IPS-15b (cell line): ENCODE data around the gene IKZF3.
"Not testable (repeated sequence)": the region's sequence is repeated elsewhere in the genome, so short reads cannot be mapped to it uniquely, and the experiment has no call there.

Source experiments
- H3K27me3 ChIP-seq: one replicate; pipeline ENCODE4 v1.6.1; 2013; ENCODE audit warnings: low read length; ENCODE audit not compliant: control insufficient read depth, insufficient read depth
- H3K36me3 ChIP-seq: one replicate; pipeline ENCODE4 v1.6.1; 2013; ENCODE audit warnings: low read length; ENCODE audit not compliant: control insufficient read depth, insufficient read depth
- H3K4me1 ChIP-seq: one replicate; pipeline ENCODE4 v1.6.1; 2013; ENCODE audit warnings: mild to moderate bottlenecking, low read length; ENCODE audit not compliant: control insufficient read depth, insufficient read depth
- H3K4me3 ChIP-seq: one replicate; pipeline ENCODE4 v1.5.1; 2013; ENCODE audit warnings: low read depth, low read length
- H3K9ac ChIP-seq: one replicate; pipeline ENCODE4 v1.6.1; 2013; ENCODE audit warnings: low read depth, mild to moderate bottlenecking, low read length
- H3K9me3 ChIP-seq: one replicate; pipeline ENCODE4 v1.6.1; 2013; ENCODE audit warnings: mild to moderate bottlenecking, low read length; ENCODE audit not compliant: control insufficient read depth, insufficient read depth

IKZF3 gene

DNA sequence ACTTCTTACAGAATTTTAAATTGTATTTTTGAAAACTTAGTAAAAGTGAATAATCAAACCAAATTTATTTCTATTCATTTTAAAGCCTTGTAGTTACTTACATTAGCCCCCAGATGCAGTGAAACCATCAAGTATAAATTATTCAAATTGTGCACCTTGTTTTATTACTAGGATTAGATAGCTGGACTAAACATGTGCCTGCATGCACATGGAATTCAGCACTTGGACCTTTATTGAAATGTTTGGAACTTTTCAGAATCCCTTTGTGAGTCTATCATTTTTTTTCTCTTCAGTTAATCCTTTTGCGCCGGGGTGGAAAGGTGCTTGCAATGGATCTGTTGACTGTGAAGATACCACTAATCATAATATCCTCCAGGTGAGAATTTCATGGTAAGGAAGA is 8.6 kb upstream of the IKZF3 start:
- Histone ChIP-seq H3K36me3 (no peaks in the 10 kb centered on the region), H3K9me3 (no peaks in the 10 kb centered on the region), H3K27me3 (peaks cover 14% of the 10 kb centered on the region), H3K4me3 (no peak overlapping the region), H3K4me1 (no peaks in the 10 kb centered on the region), H3K9ac (no peak overlapping the region)

DNA sequence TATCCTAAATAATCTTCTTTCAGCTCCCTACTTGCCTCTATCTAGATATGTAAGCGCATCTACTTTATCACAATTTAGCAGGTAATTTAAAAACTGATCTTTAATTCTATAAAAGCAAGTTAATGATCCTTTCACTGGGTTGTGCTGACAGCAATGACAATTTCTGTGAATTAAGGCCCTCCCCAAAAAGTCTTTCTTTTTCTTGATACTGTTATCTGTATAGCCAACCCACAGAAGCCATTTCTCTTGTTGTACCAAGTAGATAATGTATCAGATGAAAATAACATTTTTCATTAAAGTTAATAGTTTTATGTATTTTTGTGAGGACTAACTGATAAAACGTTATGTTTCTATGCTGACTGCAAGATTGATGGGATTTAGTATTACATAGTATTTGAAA is 7.7 kb upstream of the IKZF3 start:
- Histone ChIP-seq H3K9ac (no peak overlapping the region), H3K4me3 (no peak overlapping the region), H3K36me3 (no peaks in the 10 kb centered on the region), H3K4me1 (no peaks in the 10 kb centered on the region), H3K27me3 (peaks cover 23% of the 10 kb centered on the region), H3K9me3 (no peaks in the 10 kb centered on the region)

DNA sequence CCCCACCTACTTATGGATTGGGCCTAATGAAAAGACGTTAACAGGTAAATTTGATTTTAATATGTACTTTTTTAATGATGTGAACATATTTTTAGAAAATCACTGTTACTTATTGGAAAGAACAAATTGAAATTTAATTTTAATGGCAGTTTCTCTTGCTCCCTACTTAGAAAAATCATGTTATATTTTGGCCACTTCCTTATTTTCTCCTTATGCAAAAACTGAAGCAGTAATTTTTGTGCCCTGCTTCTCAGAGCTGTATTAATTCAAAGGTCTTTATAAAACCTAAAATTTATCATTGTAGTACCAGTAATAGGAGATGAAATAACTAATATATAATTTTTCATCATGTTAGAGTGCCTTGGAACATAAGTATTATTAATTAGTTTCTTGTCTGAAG is 6.7 kb upstream of the IKZF3 start:
- no peaks in the 10 kb centered on the region for H3K4me1 ChIP-seq
- H3K27me3 ChIP-seq = peaks cover 33% of the 10 kb centered on the region
- no peaks in the 10 kb centered on the region for H3K36me3 ChIP-seq
- no peak overlapping the region for H3K9ac ChIP-seq
- no peak overlapping the region for H3K4me3 ChIP-seq
- no peaks in the 10 kb centered on the region for H3K9me3 ChIP-seq

DNA sequence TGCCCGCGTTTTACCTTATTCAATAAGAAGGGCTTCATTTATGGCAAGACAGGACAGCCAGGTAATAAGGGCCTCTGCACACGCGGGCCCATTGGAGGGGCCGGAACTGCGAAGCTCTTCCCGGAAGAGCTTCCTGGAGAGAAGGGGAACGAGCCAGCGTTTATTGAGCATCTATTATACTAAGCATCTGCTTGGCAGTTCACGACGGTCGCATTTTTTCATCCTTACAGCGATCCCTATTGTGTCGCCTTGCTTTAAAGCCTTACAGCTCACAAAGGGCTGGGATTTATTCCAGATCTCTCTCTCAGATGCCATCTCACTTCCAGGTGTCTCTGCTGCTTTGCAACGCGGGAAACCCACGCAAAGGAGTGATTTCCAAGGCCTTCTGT is 4.4 kb upstream of the IKZF3 start:
- no peaks in the 10 kb centered on the region for H3K36me3 ChIP-seq
- no peaks in the 10 kb centered on the region for H3K4me1 ChIP-seq
- H3K9me3 ChIP-seq = no peaks in the 10 kb centered on the region
- H3K27me3 ChIP-seq = peaks cover 54% of the 10 kb centered on the region
- H3K9ac ChIP-seq = no peak overlapping the region
- H3K4me3 ChIP-seq = no peak overlapping the region

DNA sequence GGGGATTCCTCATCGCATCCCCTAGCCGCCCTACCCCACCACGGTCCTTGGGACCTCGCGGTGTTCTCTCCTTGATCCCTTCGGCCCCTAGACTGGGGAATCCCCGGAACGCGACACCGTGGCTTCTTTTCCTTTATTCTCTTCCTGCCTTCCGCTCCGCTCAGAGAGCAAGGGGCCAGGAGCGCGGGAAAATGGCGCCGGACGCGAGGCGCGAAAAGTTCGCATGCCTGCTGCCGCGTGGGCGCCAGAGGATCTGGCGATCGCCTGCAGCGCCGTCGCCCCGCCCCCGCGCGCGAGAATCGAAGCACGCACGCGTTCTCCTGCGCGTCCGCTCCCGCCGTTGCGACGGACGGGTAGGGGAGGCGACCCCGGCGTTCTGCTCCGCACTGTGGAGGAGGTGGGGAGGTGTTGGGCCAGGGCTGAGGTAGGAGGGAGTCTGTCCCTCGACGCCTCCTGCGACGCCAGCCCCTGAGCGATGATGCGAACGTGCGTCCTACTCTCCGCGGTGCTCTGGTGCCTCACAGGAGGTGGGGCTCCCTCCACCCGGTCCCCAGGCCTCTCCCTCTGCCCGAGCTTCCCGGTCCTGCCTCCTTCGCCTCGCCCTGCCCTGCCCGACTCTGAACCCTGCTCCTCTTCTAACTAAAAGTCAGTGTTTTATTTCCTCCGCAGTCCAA is 3.9 kb upstream of the IKZF3 start, which contains the start of gene ZPBP2:
Gene ZPBP2, plus strand, starts transcription at position 323 of the 674 bp plus-strand sequence. Its CDS starts 153 bp downstream, at position 476.
- H3K4me1 ChIP-seq = no peaks in the 10 kb centered on the region
- H3K4me3 ChIP-seq = no peak within 1 kb of the TSS
- H3K27me3 ChIP-seq = peaks cover 59% of the 10 kb centered on the region
- H3K9ac ChIP-seq = no peak within 1 kb of the TSS
- H3K36me3 ChIP-seq = no peaks in the 10 kb centered on the region
- no peaks in the 10 kb centered on the region for H3K9me3 ChIP-seq

DNA sequence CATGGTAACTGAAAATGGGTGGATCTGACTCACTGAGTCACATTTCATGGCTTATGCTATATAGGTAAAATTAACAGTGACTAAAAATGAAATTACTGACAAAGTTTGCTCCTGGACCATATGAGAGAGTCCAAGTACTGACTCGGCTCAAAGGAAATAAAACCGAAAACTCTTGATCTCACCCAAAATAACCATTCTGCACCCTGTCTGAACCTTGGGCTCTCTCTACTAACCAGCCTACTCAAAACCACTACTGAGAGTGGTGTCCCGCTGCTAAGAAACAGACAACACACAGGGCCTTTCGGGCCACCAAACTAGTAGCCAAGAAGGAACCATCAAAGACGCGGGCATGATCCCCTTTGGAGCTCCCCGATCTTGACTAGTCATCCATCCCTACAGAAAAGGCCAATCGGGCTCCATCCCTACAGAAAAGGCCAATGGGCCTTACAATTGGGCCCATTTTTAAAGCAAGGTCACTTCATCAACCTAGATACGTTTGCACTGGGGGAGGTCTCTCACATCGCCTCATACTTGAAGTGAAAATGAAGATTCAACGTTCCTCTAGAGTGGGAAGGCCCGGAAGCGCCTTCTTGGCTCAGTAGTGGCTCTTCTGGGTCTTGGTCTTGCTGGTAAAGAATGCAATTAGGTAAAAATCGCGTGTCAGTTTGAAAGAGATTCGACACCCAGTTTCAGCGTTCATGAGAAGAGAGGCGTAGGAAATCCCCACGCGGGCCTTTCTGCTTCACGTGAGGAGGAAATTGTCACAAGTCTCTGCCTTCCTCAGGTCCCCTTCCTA is 3.2 kb upstream of the IKZF3 start:
- H3K9me3 ChIP-seq = no peaks in the 10 kb centered on the region
- H3K27me3 ChIP-seq = peaks cover 66% of the 10 kb centered on the region
- H3K4me3 ChIP-seq = no peak overlapping the region
- H3K9ac ChIP-seq = no peak overlapping the region
- H3K36me3 ChIP-seq = no peaks in the 10 kb centered on the region
- H3K4me1 ChIP-seq = no peaks in the 10 kb centered on the region

DNA sequence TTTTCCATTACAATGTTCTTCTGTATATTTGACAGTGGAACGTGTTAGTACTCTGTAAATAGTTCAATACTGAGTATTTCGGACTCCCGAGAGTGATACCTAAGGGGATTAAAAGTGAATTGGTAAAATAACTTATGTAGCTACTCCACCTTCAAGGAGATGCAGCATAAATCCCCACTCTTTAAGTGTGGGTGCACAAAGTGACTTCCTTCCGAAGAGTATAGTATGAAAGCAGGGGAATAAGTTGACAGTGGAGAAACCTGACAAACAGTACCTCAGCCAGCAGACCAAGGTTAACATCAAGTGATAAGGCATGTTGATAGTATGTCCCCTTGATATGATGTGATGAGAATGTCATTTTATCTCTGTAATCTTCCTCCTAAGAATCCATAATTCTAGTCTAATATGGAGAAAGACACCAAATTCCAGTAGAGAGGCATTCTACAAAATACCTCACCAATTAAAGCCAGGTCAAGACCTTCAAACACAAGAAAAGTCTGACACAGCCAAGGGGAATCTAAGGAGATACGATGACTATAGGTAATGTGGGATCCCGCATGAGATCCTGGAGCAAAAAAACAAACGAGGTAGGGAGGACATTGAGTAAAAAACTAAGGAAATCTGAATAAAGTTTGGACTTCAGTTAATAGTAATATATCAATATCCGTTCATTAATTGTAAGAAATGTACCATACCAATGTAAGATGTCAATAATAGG is 2.1 kb upstream of the IKZF3 start:
- H3K4me1 ChIP-seq = no peaks in the 10 kb centered on the region
- H3K9ac ChIP-seq = no peak overlapping the region
- H3K4me3 ChIP-seq = no peak overlapping the region
- H3K27me3 ChIP-seq = peaks cover 67% of the 10 kb centered on the region
- H3K36me3 ChIP-seq = no peaks in the 10 kb centered on the region
- H3K9me3 ChIP-seq = no peaks in the 10 kb centered on the region

DNA sequence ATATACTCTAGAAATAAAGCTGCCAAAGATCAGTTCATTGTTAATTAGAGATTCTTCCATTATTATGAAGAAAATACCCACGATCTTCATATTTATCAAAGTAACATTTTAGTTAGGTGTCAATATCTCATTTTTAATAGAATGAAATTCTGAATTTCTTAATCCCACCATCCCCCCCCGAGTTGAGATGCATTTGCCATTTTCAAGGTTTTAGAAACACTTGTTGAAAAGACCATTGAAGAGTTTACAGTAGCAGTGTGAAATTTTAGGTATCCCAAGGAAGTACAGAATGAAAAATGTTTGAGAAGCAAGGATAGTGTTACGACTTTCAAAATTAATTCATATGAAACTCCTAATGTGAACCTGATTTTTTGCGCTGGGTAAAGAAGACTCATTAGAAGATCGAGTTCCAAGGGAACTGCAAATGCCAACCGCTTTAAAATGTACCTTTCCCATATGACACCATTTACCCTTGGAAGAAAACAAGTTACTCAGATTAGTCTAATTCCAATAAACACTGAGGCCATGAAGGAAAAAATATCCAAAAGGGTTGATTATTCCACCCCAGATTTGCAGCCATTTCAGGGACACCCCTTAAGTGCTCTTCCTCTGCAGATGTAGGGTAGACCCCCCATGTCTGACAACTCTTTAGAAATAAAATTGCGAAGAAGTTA is 731 bp downstream of the IKZF3 start:
- Histone ChIP-seq H3K4me3 (peak overlapping the region; percentile 8), H3K9ac (no peak overlapping the region), H3K36me3 (no peaks in the 10 kb centered on the region), H3K4me1 (no peaks in the 10 kb centered on the region), H3K9me3 (no peaks in the 10 kb centered on the region), H3K27me3 (peaks cover 59% of the 10 kb centered on the region)

DNA sequence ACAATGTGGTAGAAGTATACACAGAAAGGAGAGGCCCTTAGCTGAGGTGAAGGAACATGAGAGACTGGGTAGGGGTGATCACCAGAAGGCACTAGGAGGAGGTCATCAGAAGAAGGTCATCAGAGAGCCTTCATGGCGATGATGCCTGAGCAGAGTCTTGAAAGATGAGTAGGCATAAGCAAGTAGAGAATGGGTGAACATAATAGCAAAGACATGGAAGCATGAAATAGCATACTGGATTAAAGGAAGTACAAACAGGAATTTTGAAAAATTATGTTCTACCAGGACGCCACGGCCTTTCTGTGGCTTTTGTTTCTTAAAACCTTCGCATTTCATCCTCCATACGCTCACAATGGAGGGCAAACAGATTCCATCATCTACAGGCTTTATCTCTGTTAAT is 2.9 kb downstream of the IKZF3 start:
- no peaks in the 10 kb centered on the region for H3K9me3 ChIP-seq
- H3K4me3 ChIP-seq = no peak overlapping the region
- peaks cover 38% of the 10 kb centered on the region for H3K27me3 ChIP-seq
- H3K4me1 ChIP-seq = no peaks in the 10 kb centered on the region
- no peaks in the 10 kb centered on the region for H3K36me3 ChIP-seq
- no peak overlapping the region for H3K9ac ChIP-seq

DNA sequence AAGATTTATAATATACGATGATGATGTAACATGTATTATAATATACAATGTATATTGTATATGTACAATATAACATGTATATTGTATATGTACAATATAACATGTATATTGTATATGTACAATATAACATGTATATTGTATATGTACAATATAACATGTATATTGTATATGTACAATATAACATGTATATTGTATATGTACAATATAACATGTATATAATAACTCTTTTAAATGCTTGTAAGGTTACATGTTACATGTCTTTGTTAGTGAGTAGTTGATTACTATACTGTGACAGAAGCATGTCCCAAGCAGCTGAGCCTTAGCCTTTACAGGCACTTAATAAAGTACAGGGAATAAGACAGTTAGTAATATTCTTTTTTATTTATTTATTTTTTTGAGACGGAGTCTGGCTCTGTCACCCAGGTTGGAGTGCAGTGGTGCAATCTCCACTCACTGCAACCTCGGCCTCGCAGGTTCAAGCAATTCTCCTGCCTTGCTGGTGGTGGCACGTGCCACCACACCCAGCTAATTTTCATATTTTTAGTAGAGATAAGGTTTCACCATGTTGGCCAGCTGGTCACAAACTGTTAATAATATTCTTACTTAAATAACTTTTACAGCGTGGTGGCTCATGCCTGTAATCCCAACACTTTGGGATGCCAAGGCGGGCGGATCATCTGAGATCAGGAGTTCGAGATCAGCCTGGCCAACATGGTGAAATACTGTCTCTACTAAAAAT is 8.0 kb downstream of the IKZF3 start:
- H3K4me1 ChIP-seq, H3K9ac ChIP-seq, H3K36me3 ChIP-seq, H3K27me3 ChIP-seq, H3K4me3 ChIP-seq, H3K9me3 ChIP-seq: not testable (repeated sequence)

DNA sequence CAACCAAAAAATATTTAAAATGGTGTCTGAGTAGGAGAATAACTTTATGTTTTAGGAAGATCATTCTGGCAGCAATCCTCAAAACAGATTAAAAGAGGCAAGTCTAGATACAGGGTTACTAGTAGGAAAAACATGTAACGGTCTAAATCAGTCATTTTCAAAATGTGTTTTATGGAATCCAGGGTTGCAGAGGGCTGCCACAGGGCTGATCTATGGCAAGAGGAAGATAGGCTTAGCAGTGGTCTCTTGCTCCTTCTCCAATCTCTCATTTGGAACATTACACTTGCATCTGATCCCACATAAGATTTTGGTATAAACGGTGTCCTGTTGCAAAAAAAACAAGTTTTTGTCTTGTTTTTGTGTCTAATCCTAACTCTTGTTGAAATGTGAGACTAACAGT is 9.2 kb downstream of the IKZF3 start:
- Histone ChIP-seq H3K4me1 (no peaks in the 10 kb centered on the region), H3K36me3 (no peaks in the 10 kb centered on the region), H3K27me3 (no peaks in the 10 kb centered on the region), H3K9ac (no peak overlapping the region), H3K4me3 (no peak overlapping the region), H3K9me3 (no peaks in the 10 kb centered on the region)
